Keratinocyte (primary cell): ENCODE results near the gene GNA14. TPM values are rescaled to one million over a fixed set of nuclear protein-coding genes. Genes with fewer than 3 reads are reported as not detected.

ENCODE experiments used
- DNase-seq: peaks from one replicate; pipeline ENCODE4 v3.0.0-alpha.2; 2011; ENCODE audit warnings: low read depth, missing footprints, low spot score
- FAIRE-seq: peaks from 2 replicates; lab custom pipeline; 2011; peaks lifted over from hg19 to GRCh38; lab: Jason Lieb, UNC
- H2AFZ ChIP-seq: 2 replicates; pipeline ENCODE4 v1.6.0; 2012; ENCODE audit warnings: low read length, control low read depth, inconsistent platforms; ENCODE audit not compliant: control insufficient read depth
- H3K27ac ChIP-seq: 2 replicates; pipeline ENCODE4 v1.5.1; 2011; ENCODE audit warnings: low read length; ENCODE audit not compliant: control insufficient read depth, insufficient read depth
- H3K27me3 ChIP-seq: 3 replicates; pipeline ENCODE4 v1.6.0; 2011; ENCODE audit warnings: low read length; ENCODE audit not compliant: control insufficient read depth, insufficient read depth; ENCODE audit errors: extremely low read depth
- H3K36me3 ChIP-seq, 2 experiments: 2 replicates in 1 of 2; 3 replicates in 1 of 2; pipeline ENCODE4 v1.5.1; 2011; ENCODE audit warnings: low read length in 2 of 2, mild to moderate bottlenecking in 1 of 2; ENCODE audit not compliant: control insufficient read depth in 2 of 2, insufficient read depth in 2 of 2; ENCODE audit errors: extremely low read depth in 1 of 2
- H3K4me1 ChIP-seq: 3 replicates; pipeline ENCODE4 v1.5.1; 2011; ENCODE audit warnings: low read length; ENCODE audit not compliant: control insufficient read depth, insufficient read depth; ENCODE audit errors: extremely low read depth
- H3K4me2 ChIP-seq: 3 replicates; pipeline ENCODE4 v1.6.0; 2011; ENCODE audit warnings: low read depth, low read length; ENCODE audit not compliant: control insufficient read depth, insufficient read depth; ENCODE audit errors: extremely low read depth
- H3K4me3 ChIP-seq, 3 experiments: fragments of 200-600 bp in 1 of 3; sonication (generic) in 1 of 3; 2 replicates in 2 of 3; 3 replicates in 1 of 3; pipeline ENCODE4 v1.5.1; 2011 to 2016; ENCODE audit warnings: low read length in 3 of 3, mild to moderate bottlenecking in 3 of 3, control low read depth in 2 of 3, inconsistent platforms in 1 of 3, low read depth in 1 of 3, mixed read lengths in 1 of 3, mixed run types in 1 of 3, moderate library complexity in 1 of 3; ENCODE audit not compliant: control insufficient read depth in 2 of 3, insufficient read depth in 2 of 3; ENCODE audit errors: extremely low read depth in 1 of 3
- H3K79me2 ChIP-seq: 2 replicates; pipeline ENCODE4 v1.6.0; 2012; ENCODE audit warnings: low read length; ENCODE audit not compliant: control insufficient read depth, insufficient read depth
- H3K9ac ChIP-seq: 3 replicates; pipeline ENCODE4 v1.6.0; 2011; ENCODE audit warnings: low read length; ENCODE audit not compliant: control insufficient read depth, insufficient read depth; ENCODE audit errors: extremely low read depth
- H3K9me1 ChIP-seq: 3 replicates; pipeline ENCODE4 v1.6.0; 2011; ENCODE audit warnings: low read length; ENCODE audit not compliant: control insufficient read depth, insufficient read depth; ENCODE audit errors: extremely low read depth
- H3K9me3 ChIP-seq: 2 replicates; pipeline ENCODE4 v1.5.1; 2012; ENCODE audit warnings: low read depth, low read length; ENCODE audit not compliant: control insufficient read depth
- H4K20me1 ChIP-seq: 3 replicates; pipeline ENCODE4 v1.6.0; 2011; ENCODE audit warnings: low read length; ENCODE audit not compliant: control insufficient read depth, insufficient read depth; ENCODE audit errors: extremely low read depth
- EZH2 ChIP-seq: IDR thresholded peaks from one replicate; pipeline ENCODE4 v1.6.1; 2012; ENCODE audit warnings: inconsistent platforms, mild to moderate bottlenecking, low read length, moderate library complexity
- dilution Hi-C: fragments of 300-500 bp; cut with MboI; formaldehyde crosslinking; loops from one replicate; pipeline ENCODE4 v1.7.0; 2020; ENCODE audit warnings: low sequenced_read_pairs; ENCODE audit not compliant: extremely low pct_ligation_motif_present
- polyA plus RNA-seq, 5 experiments: library from polyadenylated mRNA; depleted of rRNA in 3 of 5; stranded (reverse) in 3 of 5; stranded (forward) in 1 of 5; unstranded in 1 of 5; fragments of >200 nt; gene quantifications; 1 replicate in 1 of 5; 2 replicates in 3 of 5; 3 replicates in 1 of 5; pipeline versions ENCODE4 v1.2.1 to v1.2.3, GENCODE V29; 2011 to 2012; ENCODE audit warnings: missing spikeins in 2 of 5, low read depth in 1 of 5, low replicate concordance in 1 of 5
- TF ChIP-seq, protein P1 (sequence below), 3 experiments: IDR thresholded peaks in 1 of 3; conservative IDR thresholded peaks in 1 of 3; optimal IDR thresholded peaks in 1 of 3; 2 replicates in 2 of 3; 3 replicates in 1 of 3; pipeline versions ENCODE3 to v1.5.1; 2011; ENCODE audit warnings: low read length in 3 of 3, mild to moderate bottlenecking in 3 of 3, moderate library complexity in 2 of 3, control low read depth in 1 of 3, inconsistent platforms in 1 of 3; ENCODE audit not compliant: insufficient read depth in 2 of 3; ENCODE audit errors: extremely low read depth in 1 of 3

The GNA14 gene
- polyA plus RNA-seq, 1 donor (not counting 4 experiments of a cell fraction or from before 2014, with no cell fraction given), result not detected

DNA sequence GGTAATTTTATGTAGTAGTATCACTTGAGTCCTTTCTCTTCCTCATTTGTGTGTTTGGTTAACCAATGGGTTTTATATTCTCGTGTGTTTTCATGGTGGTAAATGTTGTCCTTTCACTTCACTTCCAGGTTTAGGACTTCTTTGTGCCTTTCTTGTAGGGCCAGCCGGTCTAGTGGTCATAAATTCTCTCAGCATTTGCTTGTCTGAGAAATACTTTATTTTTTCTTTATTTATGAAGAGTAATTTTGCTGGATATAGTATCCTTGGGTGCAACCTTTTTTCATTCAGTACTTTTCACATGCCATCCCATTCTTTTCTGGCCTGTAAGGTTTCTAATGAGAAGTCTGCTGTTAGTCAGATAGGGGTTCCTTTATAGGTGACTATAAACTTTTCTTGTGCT is 107.1 kb downstream of the GNA14 start:
- no peak overlapping the region for H3K4me3 ChIP-seq
- H2AFZ ChIP-seq, result no peak overlapping the region
- no peaks in the 10 kb centered on the region for H3K9me1 ChIP-seq
- H3K36me3 ChIP-seq, result no peaks in the 10 kb centered on the region
- no peaks in the 10 kb centered on the region for H3K4me1 ChIP-seq
- peaks cover 2% of the 10 kb centered on the region for H3K9me3 ChIP-seq
- DNase-seq, result no peak
- H3K27ac ChIP-seq, result no peak overlapping the region
- no peak for FAIRE-seq
- dilution Hi-C loops, result no loop called here
- H4K20me1 ChIP-seq, result no peaks in the 10 kb centered on the region
- H3K27me3 ChIP-seq, result no peaks in the 10 kb centered on the region
- H3K9ac ChIP-seq, result no peak overlapping the region
- no peak overlapping the region for H3K4me2 ChIP-seq
- no peaks in the 10 kb centered on the region for H3K79me2 ChIP-seq
- TF ChIP-seq, protein P1, sequence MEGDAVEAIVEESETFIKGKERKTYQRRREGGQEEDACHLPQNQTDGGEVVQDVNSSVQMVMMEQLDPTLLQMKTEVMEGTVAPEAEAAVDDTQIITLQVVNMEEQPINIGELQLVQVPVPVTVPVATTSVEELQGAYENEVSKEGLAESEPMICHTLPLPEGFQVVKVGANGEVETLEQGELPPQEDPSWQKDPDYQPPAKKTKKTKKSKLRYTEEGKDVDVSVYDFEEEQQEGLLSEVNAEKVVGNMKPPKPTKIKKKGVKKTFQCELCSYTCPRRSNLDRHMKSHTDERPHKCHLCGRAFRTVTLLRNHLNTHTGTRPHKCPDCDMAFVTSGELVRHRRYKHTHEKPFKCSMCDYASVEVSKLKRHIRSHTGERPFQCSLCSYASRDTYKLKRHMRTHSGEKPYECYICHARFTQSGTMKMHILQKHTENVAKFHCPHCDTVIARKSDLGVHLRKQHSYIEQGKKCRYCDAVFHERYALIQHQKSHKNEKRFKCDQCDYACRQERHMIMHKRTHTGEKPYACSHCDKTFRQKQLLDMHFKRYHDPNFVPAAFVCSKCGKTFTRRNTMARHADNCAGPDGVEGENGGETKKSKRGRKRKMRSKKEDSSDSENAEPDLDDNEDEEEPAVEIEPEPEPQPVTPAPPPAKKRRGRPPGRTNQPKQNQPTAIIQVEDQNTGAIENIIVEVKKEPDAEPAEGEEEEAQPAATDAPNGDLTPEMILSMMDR (optimal IDR thresholded peaks at IDR 0.05 in 1 of 3, IDR thresholded peaks at IDR 0.05 in 1 of 3, conservative IDR thresholded peaks at IDR 0.05 in 1 of 3; ENCODE audit: extremely low read depth in 1 of 3, insufficient read depth in 2 of 3, low read length in 3 of 3), result no peak
- TF ChIP-seq EZH2, result no peak

DNA sequence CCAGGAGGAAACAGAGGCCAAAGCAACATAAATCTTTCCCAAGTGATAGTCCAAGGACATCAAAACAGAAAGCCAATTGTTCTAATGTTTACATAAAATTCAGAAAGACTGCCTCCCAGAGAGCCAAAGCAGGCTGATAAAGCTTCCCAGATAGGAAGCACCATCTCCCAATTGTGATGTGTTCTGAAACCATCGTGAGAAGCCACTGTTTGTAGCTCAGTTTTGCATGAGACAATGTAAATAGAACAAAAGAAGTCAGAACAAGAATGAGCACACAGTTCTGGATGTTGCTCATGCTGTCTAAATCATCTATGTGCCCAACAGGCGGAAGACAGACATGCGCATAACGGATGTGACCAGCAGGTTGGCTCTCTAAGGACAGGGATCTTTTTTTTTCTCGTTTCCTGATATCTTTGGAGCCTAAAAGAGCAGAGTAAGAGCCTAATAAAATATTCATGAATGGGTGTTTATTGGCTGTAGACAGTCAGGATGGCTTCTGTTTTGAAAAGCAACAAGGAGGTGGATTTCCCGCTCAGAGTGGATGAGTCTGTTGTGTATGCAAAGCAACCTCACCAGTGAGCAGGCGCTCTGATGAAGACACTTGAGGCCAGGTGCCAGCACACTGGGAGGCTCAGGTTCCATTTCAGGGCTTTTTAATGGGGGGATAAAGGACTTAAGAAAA is 113.6 kb downstream of the GNA14 start:
- H3K4me1 ChIP-seq, result no peaks in the 10 kb centered on the region
- no peaks in the 10 kb centered on the region for H3K36me3 ChIP-seq
- no peaks in the 10 kb centered on the region for H3K79me2 ChIP-seq
- no peak overlapping the region for H3K4me2 ChIP-seq
- no peak overlapping the region for H2AFZ ChIP-seq
- no peaks in the 10 kb centered on the region for H3K9me3 ChIP-seq
- dilution Hi-C loops, result no loop called here
- DNase-seq (no peak), FAIRE-seq (no peak)
- H3K9me1 ChIP-seq, result no peaks in the 10 kb centered on the region
- H3K9ac ChIP-seq, result no peak overlapping the region
- no peaks in the 10 kb centered on the region for H4K20me1 ChIP-seq
- no peaks in the 10 kb centered on the region for H3K27me3 ChIP-seq
- no peak overlapping the region for H3K27ac ChIP-seq
- TF ChIP-seq, protein P1 (optimal IDR thresholded peaks at IDR 0.05 in 1 of 3, IDR thresholded peaks at IDR 0.05 in 1 of 3, conservative IDR thresholded peaks at IDR 0.05 in 1 of 3; ENCODE audit: extremely low read depth in 1 of 3, insufficient read depth in 2 of 3, low read length in 3 of 3), result no peak
- TF ChIP-seq EZH2, result no peak
- H3K4me3 ChIP-seq, result no peak overlapping the region
